HG03060 (cell line): ENCODE results near the gene ME1.
"Not testable (repeated sequence)": the region's sequence is repeated elsewhere in the genome, so short reads cannot be mapped to it uniquely, and the experiment has no call there.

ENCODE experiments used
- ATAC-seq: cut with Tn5 transposase; IDR thresholded peaks from one replicate; pipeline ENCODE4 v1.9.1; 2021; ENCODE audit warnings: low read depth, moderate number of reproducible peaks; ENCODE audit not compliant: unreplicated experiment

ME1 gene

DNA sequence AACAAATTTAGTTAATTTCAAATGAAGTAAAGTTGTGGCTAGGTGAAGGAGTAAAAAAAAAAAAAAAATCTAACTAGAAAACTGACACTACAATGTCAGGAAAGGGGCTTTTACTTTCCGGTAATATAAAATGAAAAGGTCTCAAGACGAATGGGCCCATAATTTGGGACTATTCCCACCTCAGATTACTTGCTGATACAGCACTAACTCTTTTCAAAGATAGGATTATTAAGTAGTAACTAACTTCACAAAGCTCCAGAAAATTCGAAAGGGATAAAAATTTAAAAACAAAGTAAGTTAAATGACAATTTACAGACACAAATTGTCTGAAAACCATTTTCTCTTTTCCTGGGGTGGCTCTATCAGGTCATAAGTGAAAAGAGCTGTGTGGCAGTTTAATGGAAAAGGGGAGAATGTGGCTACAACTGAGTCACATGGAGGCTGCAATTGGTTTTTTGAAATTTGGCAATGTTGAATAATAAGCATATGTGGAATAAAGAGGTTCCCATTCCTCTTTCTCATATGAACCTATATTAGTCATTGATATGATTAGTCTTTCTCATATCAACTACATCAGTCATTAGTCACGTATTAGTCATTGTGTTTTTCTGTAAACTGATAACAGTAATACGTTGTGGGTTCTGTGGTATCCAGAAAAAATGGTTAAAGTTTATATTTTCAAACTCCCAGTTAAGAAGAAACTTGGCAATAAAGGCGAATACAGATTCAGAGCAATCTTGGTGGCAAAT lies 159.7 kb downstream of the ME1 start:
- ATAC-seq = peak; percentile 86

DNA sequence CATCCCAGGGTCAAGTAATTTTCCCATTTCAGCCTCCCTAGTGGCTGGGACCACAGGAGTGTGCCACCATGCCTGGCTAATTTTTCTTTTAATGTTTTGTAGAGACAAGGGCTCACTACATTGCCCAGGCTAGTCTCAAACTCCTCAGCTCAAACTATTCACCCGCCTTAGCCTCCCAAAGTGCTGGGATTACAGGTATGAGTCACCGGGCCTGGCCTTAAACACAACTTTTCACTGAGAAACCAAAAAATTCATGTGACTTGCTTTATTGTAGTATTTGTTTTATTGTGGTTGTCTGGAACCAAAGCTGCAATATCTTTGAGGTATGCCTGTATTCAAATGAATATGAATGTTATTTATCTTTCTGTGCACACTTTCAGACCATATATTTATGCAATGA lies 165.5 kb downstream of the ME1 start:
- no peak for ATAC-seq

DNA sequence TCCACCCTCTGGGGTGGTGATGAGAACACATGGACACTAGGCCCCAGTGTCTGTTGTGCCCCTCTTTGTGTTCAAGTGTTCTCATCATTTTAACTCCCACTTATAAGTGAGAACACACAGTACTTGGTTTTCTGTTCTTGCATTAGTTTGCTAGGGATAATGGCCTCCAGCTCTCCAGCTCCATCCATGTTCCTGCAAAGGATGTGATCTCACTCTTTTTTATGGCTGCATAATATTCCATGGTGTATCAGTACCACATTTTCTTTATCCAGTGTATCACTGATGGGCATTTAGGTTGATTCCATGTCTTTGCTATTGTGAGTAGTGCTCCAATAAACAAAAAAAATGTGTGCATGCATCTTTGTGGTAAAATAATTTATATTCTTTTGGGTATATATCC lies 170.3 kb downstream of the ME1 start:
- no peak for ATAC-seq

DNA sequence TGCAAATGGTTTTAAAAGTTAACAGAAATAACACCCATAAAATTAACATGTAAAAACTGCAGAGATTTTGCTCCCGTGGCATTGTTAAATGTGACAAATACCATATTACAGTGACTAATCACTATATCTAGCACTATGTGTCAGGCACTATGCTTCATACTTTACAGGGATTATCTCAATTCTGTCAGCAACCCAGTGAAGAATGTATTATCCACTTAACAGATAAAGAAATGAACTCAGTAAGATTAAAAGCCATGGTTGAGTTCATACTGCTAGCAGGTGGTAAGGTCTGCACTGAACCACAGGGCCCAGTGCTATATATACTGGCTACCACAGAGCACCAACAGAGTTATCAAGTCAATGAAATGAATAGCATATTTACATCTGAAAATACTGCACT lies 172.3 kb downstream of the ME1 start:
- ATAC-seq = no peak

DNA sequence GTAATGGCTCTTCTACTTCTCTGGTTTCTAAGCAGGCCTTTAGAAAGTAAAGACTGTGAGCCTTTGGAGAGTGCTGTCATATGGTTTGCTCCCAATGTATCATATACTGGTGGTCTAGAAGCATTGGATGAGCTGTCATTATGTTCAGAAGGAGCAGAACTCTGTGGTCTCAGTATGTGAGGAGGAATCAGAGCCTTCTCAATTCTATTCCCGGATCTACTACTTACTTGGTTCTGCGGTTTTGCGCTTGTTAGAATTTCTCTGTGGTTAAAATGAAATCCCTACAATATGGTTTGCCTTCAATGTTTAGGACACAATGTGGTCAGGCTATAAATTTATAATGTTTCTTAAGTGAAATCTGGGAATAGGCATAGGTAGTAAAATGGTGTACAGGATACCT lies 173.1 kb downstream of the ME1 start:
- ATAC-seq = no peak

DNA sequence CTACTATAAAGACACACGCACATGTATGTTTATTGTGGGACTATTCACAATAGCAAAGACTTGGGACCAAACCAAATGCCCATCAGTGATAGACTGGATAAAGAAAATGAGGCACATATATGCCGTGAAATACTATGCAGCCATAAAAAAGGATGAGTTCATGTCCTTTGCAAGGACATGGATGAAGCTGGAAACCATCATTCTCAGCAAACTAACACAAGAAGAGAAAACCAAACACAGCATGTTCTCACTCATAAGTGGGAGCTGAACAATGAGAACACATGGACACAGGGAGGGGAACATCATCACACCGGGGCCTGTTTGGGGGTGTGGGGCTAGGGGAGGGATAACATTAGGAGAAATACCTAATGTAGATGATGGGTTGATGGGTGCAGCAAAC lies 174.1 kb downstream of the ME1 start:
- ATAC-seq = not testable (repeated sequence)

- ATAC-seq = no peak
Observed at GRCh38 chr6:83252719-83253118, 178.1 kb downstream of the ME1 start.

- ATAC-seq = no peak
Observed at GRCh38 chr6:83250235-83250634, 180.6 kb downstream of the ME1 start.

- ATAC-seq = no peak
Observed at GRCh38 chr6:83247471-83247870, 183.4 kb downstream of the ME1 start.

DNA sequence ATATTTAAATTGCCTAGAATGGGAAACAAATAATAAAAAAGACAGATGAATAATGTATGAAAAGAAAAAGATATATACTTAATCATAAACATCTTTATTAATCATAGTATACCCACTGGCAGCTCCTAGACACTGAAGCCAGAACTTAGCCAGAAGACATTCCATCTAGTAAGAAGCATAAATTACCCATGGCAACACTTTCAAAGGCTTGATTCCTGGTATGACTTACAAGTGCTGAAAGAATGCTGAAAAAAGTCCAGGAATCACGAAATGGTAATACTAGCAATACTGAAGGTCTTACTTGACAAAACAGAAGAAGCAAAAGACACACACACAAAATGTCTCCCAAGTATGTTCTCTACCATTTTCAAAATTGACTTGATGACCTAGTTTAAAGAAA lies 199.7 kb downstream of the ME1 start:
- no peak for ATAC-seq

DNA sequence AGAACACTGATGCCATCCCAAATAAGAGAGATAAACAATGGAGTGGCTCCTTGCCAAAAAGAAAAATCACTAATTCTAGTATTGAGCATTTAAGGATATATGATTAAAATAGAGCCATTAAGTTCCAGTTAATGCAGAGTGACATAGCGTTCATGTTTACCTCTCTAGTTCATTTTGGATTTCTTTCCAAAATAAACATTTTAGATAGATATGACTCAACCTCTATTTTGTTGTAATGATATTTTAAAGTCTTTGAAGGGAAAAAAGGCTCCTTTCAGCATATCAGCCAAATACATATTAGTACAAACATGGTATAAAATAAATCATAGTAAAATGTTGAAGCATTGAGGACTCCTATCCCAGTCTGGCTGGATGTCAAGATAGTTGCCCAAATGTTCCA lies 204.3 kb downstream of the ME1 start:
- ATAC-seq = no peak

DNA sequence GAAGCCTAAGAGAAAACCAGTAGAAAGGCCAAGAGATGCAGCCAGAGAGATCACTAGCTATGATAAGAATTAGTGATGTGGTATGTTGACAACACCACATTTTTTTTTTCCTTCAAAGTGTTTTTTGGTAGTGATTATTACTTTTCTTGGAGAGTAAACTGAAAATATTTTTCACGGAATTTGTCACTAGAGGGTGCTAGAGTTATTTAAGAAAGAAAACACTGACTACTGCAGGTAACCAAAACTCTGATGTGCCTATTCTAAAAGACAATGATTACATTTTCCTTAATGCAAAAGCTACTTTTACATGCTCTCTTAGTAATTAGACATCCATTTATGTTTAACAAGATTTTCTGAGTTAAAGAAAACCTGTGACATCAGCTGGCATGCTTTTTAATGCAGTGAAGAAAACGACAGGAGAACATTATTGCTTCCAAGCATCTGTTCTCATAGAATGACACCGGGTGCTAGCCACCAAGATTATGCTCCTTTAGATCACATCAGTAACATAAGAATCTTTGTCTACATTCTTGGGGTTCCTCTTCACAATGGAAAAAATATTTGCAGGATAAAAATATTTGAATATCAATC lies 208.9 kb downstream of the ME1 start:
- ATAC-seq = no peak

DNA sequence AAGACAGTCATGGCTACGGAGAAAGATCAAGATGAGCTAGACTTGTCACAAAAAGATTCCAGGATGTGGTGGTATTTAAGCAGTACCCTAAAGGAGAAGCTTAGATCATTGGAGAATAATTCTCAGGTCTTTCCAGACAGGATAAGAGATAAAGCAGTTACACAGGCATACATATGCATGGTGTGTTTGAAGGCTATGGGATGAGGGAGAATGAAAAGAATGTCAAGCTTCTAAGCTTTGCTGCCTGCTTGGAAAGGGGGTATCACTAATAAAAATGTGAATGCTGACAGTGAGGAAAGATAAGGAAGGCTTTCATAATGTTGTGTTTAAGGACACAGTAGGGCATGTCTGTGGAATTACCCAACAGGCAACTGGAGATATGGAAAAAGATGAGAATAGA lies 209.6 kb downstream of the ME1 start:
- no peak for ATAC-seq

GRCh38 chr6:83220121-83220520 lies 210.7 kb downstream of the ME1 start:
- ATAC-seq = no peak

DNA sequence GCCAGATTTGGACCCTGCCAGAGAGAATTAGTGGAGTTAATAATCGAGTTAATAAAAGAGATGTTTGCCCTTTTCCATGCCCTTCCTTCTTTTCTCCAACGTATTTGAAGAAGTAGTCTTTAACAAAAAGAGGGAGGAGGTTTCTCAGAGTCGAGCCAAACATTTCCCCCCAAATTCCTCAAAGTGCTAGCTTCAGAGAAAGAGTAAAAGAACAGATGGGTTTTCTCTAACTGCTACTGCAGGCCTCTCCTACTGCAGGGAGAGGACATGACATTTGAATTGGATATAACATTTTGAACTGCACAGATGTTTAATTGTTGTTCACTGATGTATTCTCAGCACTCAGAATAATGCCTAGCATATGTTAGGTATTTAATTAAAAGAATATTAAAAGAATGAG lies 212.2 kb downstream of the ME1 start:
- ATAC-seq = no peak

DNA sequence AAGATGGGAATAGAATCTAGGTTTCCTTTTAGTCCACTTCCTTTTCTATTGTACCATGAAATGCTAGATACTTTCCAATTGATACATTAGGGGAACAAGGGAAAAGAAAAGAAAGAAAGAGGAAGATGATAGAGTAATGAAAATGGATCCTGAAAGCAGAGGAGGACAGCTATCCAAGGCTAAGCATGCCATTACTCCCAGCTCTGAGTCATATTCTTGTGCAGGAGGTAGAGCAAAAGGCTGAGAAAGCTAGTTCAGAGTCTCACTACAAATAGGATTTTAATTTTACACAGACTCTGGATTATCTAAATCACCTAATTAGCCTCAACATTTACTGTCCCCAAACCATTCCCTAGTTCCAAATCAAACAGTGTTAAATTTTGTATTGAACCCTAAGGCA lies 214.0 kb downstream of the ME1 start:
- no peak for ATAC-seq

DNA sequence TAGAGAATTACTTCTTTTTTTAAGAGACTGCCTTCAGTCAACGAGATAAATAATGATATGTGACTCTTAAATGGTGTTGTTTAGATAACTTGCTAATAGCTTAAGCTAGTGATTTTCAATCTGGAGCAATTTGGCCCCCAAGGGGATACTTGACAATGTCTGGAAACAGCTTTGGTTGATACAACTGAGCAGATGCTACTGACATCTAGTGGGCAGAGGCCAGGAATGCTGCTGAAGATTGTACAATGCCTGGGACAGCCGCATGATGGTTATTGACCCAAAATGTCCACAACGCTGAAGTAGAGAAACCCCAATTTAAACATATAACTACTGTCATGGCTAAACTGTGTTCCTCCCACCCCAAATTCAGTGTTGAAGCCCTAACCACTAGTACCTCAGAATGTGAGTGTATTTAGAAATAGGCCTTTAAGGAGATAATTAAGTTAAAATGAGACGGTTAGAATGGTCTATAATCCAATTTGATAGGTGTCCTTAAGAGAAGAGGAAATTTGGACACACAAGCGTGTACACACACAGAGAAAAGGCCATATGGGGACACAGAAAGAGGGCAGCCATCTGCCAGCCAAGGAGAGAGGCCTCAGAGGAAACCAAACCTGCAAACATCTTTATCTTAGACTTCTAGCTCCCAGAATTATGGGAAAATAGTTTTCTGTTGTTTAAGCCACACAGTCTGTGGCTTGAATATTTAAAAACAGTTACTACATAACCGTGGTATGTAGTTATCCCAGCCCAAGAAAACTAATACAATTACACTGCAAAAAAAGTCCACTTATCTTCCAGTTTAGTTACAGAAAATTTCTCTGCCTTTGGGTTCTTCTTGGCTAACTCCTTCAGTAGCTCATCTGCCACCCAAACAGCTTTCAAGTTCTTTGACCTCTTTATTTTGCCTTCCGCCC lies 215.5 kb downstream of the ME1 start:
- ATAC-seq = peak; percentile 97

DNA sequence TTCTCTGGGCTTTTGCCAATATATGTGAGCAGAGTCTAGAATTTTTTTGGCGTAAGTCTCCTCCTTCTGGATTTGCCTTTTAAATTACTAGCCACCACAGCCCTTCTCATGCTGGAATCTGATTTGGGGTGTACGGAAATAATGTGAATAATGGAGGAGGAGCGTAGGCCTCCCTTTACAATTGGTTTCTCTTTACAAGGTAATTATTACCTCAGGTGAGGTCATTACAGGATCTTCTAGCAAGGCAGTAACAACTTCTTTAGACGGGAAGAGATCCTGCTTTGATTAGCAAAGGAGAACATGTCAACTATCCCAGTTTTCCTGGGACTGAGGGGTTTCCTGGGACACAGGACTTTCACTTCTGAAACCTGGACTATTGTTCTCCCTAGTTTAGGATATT lies 228.8 kb downstream of the ME1 start:
- ATAC-seq = no peak

DNA sequence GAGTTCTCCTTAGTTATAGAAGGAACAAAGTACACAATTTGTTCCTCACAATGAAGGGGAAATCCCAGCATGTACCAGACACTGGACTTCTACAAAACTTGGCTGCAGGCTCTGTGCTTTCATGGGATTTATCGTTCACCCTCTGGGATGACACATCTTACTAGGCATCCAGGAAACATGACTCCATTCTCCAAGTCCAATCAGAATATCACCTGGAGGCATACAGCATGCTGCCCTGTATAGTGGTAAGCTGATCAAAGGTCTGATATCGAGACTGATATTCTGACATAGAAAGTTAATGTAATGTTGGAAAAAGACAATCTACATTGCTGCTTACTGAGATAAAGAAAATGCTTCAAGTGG lies 231.0 kb downstream of the ME1 start:
- no peak for ATAC-seq

- ATAC-seq = no peak
Observed at GRCh38 chr6:83199173-83199862, 231.5 kb downstream of the ME1 start.
